HL-60 (cell line): ENCODE data around the gene CXCL13.

Source experiments
- GABPA ChIP-seq: IDR thresholded peaks from 2 replicates; pipeline ENCODE4 v1.6.1; 2012; ENCODE audit warnings: low read depth
- POLR2AphosphoS5 ChIP-seq: IDR thresholded peaks from 2 replicates; pipeline ENCODE4 v1.6.1; 2012; ENCODE audit warnings: low read depth
- REST ChIP-seq: IDR thresholded peaks from 2 replicates; pipeline ENCODE4 v1.6.1; 2012; ENCODE audit warnings: low read depth; ENCODE audit not compliant: insufficient replicate concordance
- SPI1 ChIP-seq: IDR thresholded peaks from 2 replicates; pipeline ENCODE4 v1.6.1; 2012; ENCODE audit warnings: low read depth, mild to moderate bottlenecking, borderline replicate concordance
- TF ChIP-seq, protein P1 (sequence below): IDR thresholded peaks from one replicate; pipeline ENCODE4 v1.5.1; 2011; ENCODE audit warnings: low read length, control low read depth, inconsistent platforms; ENCODE audit not compliant: insufficient read depth

- TF ChIP-seq, protein P1, sequence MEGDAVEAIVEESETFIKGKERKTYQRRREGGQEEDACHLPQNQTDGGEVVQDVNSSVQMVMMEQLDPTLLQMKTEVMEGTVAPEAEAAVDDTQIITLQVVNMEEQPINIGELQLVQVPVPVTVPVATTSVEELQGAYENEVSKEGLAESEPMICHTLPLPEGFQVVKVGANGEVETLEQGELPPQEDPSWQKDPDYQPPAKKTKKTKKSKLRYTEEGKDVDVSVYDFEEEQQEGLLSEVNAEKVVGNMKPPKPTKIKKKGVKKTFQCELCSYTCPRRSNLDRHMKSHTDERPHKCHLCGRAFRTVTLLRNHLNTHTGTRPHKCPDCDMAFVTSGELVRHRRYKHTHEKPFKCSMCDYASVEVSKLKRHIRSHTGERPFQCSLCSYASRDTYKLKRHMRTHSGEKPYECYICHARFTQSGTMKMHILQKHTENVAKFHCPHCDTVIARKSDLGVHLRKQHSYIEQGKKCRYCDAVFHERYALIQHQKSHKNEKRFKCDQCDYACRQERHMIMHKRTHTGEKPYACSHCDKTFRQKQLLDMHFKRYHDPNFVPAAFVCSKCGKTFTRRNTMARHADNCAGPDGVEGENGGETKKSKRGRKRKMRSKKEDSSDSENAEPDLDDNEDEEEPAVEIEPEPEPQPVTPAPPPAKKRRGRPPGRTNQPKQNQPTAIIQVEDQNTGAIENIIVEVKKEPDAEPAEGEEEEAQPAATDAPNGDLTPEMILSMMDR: no peak
- TF ChIP-seq SPI1 (no peak), POLR2AphosphoS5 (no peak), GABPA (no peak), REST (no peak)
Observed at GRCh38 chr4:77605210-77605902, at the start of gene CXCL13.
